ENCODE data around the gene MAP1LC3B.

Gene MAP1LC3B

DNA sequence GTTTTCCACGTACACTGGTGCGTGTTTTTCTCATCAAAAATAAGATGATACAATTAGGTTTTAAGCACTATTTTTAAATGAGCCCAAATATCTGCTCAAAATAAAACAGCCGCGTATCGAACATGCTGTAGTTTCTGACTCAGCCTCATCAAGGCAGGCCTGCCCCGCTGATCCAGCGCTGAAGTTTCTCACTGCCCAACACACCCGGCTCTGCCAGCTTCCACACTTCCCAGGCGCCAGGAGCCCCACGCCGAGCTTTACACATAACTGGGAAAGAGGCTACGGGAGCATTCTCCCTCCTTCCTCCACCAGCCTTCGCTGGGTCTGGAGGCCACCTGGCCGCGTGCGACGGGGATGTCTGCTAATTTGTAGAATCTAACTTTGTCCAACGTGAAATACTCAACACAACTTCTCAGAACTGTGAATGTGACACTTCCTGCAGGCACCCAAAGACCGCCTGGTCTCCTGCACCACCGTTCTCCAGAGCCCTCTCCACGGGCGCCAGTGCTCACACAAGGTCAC is 42.1 kb downstream of the MAP1LC3B start:
- Histone ChIP-seq H3K27ac (ENCODE audit: insufficient read depth in 1 of 2, low read depth in 1 of 2, low read length in 2 of 2, poor library complexity in 1 of 2, severe bottlenecking in 2 of 2) (no peak overlapping the region), H3K4me3 (ENCODE audit: control insufficient read depth in 1 of 7, extremely low read depth in 1 of 7, insufficient read depth in 4 of 7, low read depth in 2 of 7, low read length in 6 of 7) (no peak overlapping the region), H3K9me3 (ENCODE audit: control extremely low read depth in 1 of 5, control insufficient read depth in 4 of 5, insufficient read depth in 2 of 5, low read depth in 1 of 5, low read length in 4 of 5) (no peaks in the 10 kb centered on the region), H3K27me3 (replicated peaks in 2 of 5; ENCODE audit: control insufficient read depth in 4 of 5, insufficient read depth in 5 of 5, low read length in 4 of 5) (no peaks in the 10 kb centered on the region), H3K36me3 (ENCODE audit: control insufficient read depth in 4 of 4, insufficient read depth in 4 of 4, low read length in 3 of 4) (peaks cover 2 to 16% (median 13%) of the 10 kb centered on the region in 4 experiments), H3K4me1 (ENCODE audit: control extremely low read depth in 1 of 4, control insufficient read depth in 4 of 4, insufficient read depth in 4 of 4, low read length in 3 of 4) (peaks cover 0 to 23% (median 18%) of the 10 kb centered on the region in 4 experiments)
- 97% methylated on average over 20 of the region's 22 CpGs for WGBS (ENCODE audit: insufficient coverage)
- ChIA-PET CTCF (interaction anchor here (1.2 to 1.3 kb wide), 2 partner anchors 10 to 11 kb away, joined by 3 to 4 read pairs; no protein-coding TSS in a partner anchor), POLR2A (no interaction called here)
- DNase-seq: no peak

- ChIA-PET CTCF (interaction anchor here (0.7 to 1.7 kb wide), 6 partner anchors 9 to 201 kb away, joined by 3 to 4 read pairs (median 4); no protein-coding TSS in a partner anchor), POLR2A (no interaction called here)
- WGBS (ENCODE audit: insufficient coverage): 26% methylated on average over 21 of the region's 23 CpGs
- H3K36me3 ChIP-seq (ENCODE audit: control insufficient read depth in 4 of 4, insufficient read depth in 4 of 4, low read length in 3 of 4): peaks cover 0 to 13% (median 11%) of the 10 kb centered on the region in 4 experiments
- peaks cover 0 to 20% (median 17%) of the 10 kb centered on the region in 4 experiments for H3K4me1 ChIP-seq (ENCODE audit: control extremely low read depth in 1 of 4, control insufficient read depth in 4 of 4, insufficient read depth in 4 of 4, low read length in 3 of 4)
- H3K4me3 ChIP-seq (ENCODE audit: control insufficient read depth in 1 of 7, extremely low read depth in 1 of 7, insufficient read depth in 4 of 7, low read depth in 2 of 7, low read length in 6 of 7): peak overlapping the region in 4 of 7 experiments; percentile 15 to 64 (median 44)
- no peaks in the 10 kb centered on the region for H3K9me3 ChIP-seq (ENCODE audit: control extremely low read depth in 1 of 5, control insufficient read depth in 4 of 5, insufficient read depth in 2 of 5, low read depth in 1 of 5, low read length in 4 of 5)
- H3K27me3 ChIP-seq (replicated peaks in 2 of 5; ENCODE audit: control insufficient read depth in 4 of 5, insufficient read depth in 5 of 5, low read length in 4 of 5): no peaks in the 10 kb centered on the region
- no peak overlapping the region for H3K27ac ChIP-seq (ENCODE audit: insufficient read depth in 1 of 2, low read depth in 1 of 2, low read length in 2 of 2, poor library complexity in 1 of 2, severe bottlenecking in 2 of 2)
- peak in 2 of 3 donors; percentile 33 to 48 for DNase-seq
Measured at GRCh38 chr16:87435372-87436224, 43.5 kb downstream of the MAP1LC3B start.

DNA sequence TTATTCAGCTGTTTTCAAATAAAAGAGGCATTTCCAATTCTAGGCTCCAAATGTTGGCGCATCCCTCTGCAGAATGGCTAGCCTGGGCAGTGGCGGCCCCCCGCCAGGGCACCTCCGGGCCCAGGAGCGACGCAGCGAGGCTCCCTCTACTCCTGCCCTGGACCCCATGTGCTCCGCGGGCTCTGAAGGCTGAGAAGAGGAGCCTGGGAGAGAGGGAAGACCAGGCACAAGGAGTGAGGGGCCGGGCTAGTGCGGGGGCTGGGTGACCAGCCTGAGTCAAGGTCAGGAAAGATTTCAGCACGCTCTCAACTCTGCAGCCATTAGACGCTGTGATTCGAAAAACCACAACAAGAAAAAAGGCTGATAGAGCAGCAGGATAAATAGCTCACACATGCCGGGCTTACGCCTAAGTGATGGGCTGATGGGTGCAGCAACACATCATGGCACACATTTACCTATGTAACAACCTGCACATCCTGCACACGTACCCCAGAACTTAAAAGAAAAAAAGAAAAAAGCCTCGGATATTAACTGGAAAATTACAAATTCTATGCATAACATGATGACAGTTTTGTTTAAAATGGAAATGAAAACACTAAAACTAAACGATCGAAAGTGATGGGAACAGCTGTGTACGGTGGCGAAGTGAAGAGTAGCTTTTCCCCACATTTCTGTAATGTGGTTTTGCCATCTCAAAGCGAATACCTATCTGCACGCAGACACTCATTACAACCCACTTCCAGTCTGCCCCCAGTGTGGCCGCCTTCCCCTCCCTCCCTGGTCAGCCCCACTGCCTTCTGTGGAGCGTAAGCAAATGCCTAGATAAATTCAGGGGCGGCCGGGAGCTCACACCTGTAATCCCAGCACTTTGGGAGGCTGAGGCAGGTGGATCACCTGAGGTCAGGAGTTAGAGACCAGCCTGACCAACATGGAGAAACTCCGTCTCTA is 44.4 kb downstream of the MAP1LC3B start:
- no peak for DNase-seq
- Histone ChIP-seq H3K27ac (ENCODE audit: insufficient read depth in 1 of 2, low read depth in 1 of 2, low read length in 2 of 2, poor library complexity in 1 of 2, severe bottlenecking in 2 of 2) (no peak overlapping the region), H3K36me3 (ENCODE audit: control insufficient read depth in 4 of 4, insufficient read depth in 4 of 4, low read length in 3 of 4) (peaks cover 0 to 12% (median 10%) of the 10 kb centered on the region in 4 experiments), H3K4me1 (ENCODE audit: control extremely low read depth in 1 of 4, control insufficient read depth in 4 of 4, insufficient read depth in 4 of 4, low read length in 3 of 4) (peaks cover 0 to 20% (median 17%) of the 10 kb centered on the region in 4 experiments), H3K27me3 (replicated peaks in 2 of 5; ENCODE audit: control insufficient read depth in 4 of 5, insufficient read depth in 5 of 5, low read length in 4 of 5) (no peaks in the 10 kb centered on the region), H3K4me3 (ENCODE audit: control insufficient read depth in 1 of 7, extremely low read depth in 1 of 7, insufficient read depth in 4 of 7, low read depth in 2 of 7, low read length in 6 of 7) (peak overlapping the region in 2 of 7 experiments; percentile 22 to 52), H3K9me3 (ENCODE audit: control extremely low read depth in 1 of 5, control insufficient read depth in 4 of 5, insufficient read depth in 2 of 5, low read depth in 1 of 5, low read length in 4 of 5) (no peaks in the 10 kb centered on the region)
- ChIA-PET POLR2A (no interaction called here), CTCF (interaction anchor here (0.7 to 1.7 kb wide), 5 partner anchors 8 to 200 kb away, joined by 3 to 4 read pairs (median 4); no protein-coding TSS in a partner anchor)
- 83% methylated on average over 17 of the region's 29 CpGs for WGBS (ENCODE audit: insufficient coverage)

DNA sequence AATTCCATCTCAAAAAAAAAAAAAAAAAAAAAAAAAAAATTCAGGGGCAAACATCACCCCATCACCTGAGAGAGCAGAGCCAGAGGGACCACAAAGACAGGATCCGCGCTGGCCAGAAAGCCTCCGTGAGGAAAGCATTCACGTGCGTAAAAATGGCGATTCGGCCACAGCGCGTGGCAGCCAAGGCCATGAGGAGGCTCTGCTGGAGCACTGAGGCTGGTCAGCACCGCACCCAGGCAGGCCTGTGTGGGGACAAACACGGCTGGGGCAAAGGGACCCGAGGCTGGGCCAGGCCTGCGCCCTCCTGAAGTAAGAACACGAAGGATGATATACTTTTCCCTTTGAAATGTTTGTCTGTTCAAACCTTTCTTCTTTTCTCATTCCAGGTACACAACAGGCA is 45.2 kb downstream of the MAP1LC3B start:
- 97% methylated on average over 14 of the region's 14 CpGs for WGBS (ENCODE audit: insufficient coverage)
- Histone ChIP-seq H3K9me3 (ENCODE audit: control extremely low read depth in 1 of 5, control insufficient read depth in 4 of 5, insufficient read depth in 2 of 5, low read depth in 1 of 5, low read length in 4 of 5) (no peaks in the 10 kb centered on the region), H3K4me3 (ENCODE audit: control insufficient read depth in 1 of 7, extremely low read depth in 1 of 7, insufficient read depth in 4 of 7, low read depth in 2 of 7, low read length in 6 of 7) (no peak overlapping the region), H3K27me3 (replicated peaks in 2 of 5; ENCODE audit: control insufficient read depth in 4 of 5, insufficient read depth in 5 of 5, low read length in 4 of 5) (no peaks in the 10 kb centered on the region), H3K27ac (ENCODE audit: insufficient read depth in 1 of 2, low read depth in 1 of 2, low read length in 2 of 2, poor library complexity in 1 of 2, severe bottlenecking in 2 of 2) (no peak overlapping the region), H3K36me3 (ENCODE audit: control insufficient read depth in 4 of 4, insufficient read depth in 4 of 4, low read length in 3 of 4) (peaks cover 0 to 6% (median 3%) of the 10 kb centered on the region in 4 experiments), H3K4me1 (ENCODE audit: control extremely low read depth in 1 of 4, control insufficient read depth in 4 of 4, insufficient read depth in 4 of 4, low read length in 3 of 4) (peaks cover 0 to 20% (median 17%) of the 10 kb centered on the region in 4 experiments)
- DNase-seq: no peak
- CTCF ChIA-PET: interaction anchor here (0.7 to 1.2 kb wide), 2 partner anchors 24 to 199 kb away, joined by 3 to 4 read pairs; no protein-coding TSS in a partner anchor
- POLR2A ChIA-PET: no interaction called here

DNA sequence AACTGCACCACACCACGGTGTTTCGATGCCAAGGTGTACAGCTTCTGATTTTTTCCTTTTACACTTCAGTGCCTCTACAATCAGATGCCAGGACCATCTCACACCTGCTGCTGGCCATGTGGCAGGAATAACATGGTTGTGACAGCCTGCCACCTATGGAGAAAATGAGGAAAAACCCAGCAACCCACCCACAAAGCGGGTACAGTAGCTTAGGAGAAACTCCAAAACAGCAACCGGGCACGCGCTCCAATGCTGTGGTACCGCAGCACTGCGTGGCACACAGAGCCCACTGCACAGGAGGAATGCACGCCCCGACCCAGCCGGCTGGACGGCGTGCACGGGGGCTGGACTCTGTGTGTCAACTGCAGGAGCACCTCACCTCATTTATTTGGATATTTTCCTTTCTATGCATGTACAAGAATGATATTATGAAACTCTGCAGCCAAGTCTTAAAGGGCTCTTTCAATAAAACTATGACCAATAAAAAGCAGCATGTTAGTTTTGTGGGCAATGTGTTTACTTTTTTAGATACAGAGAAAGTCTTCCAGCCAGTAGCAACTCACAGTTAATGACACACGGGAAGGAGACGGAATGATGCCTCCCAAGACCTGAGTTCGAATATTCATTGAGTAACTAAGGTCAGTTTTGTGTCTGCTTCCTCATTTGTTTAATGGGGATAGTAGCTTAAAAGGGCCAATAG is 45.9 kb downstream of the MAP1LC3B start:
- CTCF ChIA-PET: interaction anchor here (0.7 to 1.0 kb wide), 2 partner anchors 23 to 25 kb away, joined by 3 to 4 read pairs; no protein-coding TSS in a partner anchor
- WGBS (ENCODE audit: insufficient coverage): 96% methylated on average over 13 of the region's 17 CpGs
- peaks cover 0 to 3% (median 0%) of the 10 kb centered on the region in 4 experiments for H3K36me3 ChIP-seq (ENCODE audit: control insufficient read depth in 4 of 4, insufficient read depth in 4 of 4, low read length in 3 of 4)
- H3K27ac ChIP-seq (ENCODE audit: insufficient read depth in 1 of 2, low read depth in 1 of 2, low read length in 2 of 2, poor library complexity in 1 of 2, severe bottlenecking in 2 of 2): no peak overlapping the region
- H3K9me3 ChIP-seq (ENCODE audit: control extremely low read depth in 1 of 5, control insufficient read depth in 4 of 5, insufficient read depth in 2 of 5, low read depth in 1 of 5, low read length in 4 of 5): no peaks in the 10 kb centered on the region
- H3K27me3 ChIP-seq (replicated peaks in 2 of 5; ENCODE audit: control insufficient read depth in 4 of 5, insufficient read depth in 5 of 5, low read length in 4 of 5): no peaks in the 10 kb centered on the region
- POLR2A ChIA-PET: no interaction called here
- peaks cover 0 to 20% (median 17%) of the 10 kb centered on the region in 4 experiments for H3K4me1 ChIP-seq (ENCODE audit: control extremely low read depth in 1 of 4, control insufficient read depth in 4 of 4, insufficient read depth in 4 of 4, low read length in 3 of 4)
- H3K4me3 ChIP-seq (ENCODE audit: control insufficient read depth in 1 of 7, extremely low read depth in 1 of 7, insufficient read depth in 4 of 7, low read depth in 2 of 7, low read length in 6 of 7): no peak overlapping the region
- DNase-seq: no peak

GRCh38 chr16:87438611-87438985 is 46.5 kb downstream of the MAP1LC3B start:
- Histone ChIP-seq H3K4me3 (ENCODE audit: control insufficient read depth in 1 of 7, extremely low read depth in 1 of 7, insufficient read depth in 4 of 7, low read depth in 2 of 7, low read length in 6 of 7) (no peak overlapping the region), H3K36me3 (ENCODE audit: control insufficient read depth in 4 of 4, insufficient read depth in 4 of 4, low read length in 3 of 4) (peaks cover 0 to 3% (median 0%) of the 10 kb centered on the region in 4 experiments), H3K4me1 (ENCODE audit: control extremely low read depth in 1 of 4, control insufficient read depth in 4 of 4, insufficient read depth in 4 of 4, low read length in 3 of 4) (peaks cover 0 to 20% (median 17%) of the 10 kb centered on the region in 4 experiments), H3K27ac (ENCODE audit: insufficient read depth in 1 of 2, low read depth in 1 of 2, low read length in 2 of 2, poor library complexity in 1 of 2, severe bottlenecking in 2 of 2) (no peak overlapping the region), H3K9me3 (ENCODE audit: control extremely low read depth in 1 of 5, control insufficient read depth in 4 of 5, insufficient read depth in 2 of 5, low read depth in 1 of 5, low read length in 4 of 5) (peaks cover 0 to 2% (median 0%) of the 10 kb centered on the region in 5 experiments), H3K27me3 (replicated peaks in 2 of 5; ENCODE audit: control insufficient read depth in 4 of 5, insufficient read depth in 5 of 5, low read length in 4 of 5) (no peaks in the 10 kb centered on the region)
- DNase-seq: no peak
- POLR2A ChIA-PET: no interaction called here
- 98% methylated on average over 8 of the region's 9 CpGs for WGBS (ENCODE audit: insufficient coverage)
- CTCF ChIA-PET: interaction anchor here (1.0 kb wide), 1 partner anchor 24 kb away, joined by 3 read pairs; no protein-coding TSS in a partner anchor

Data from common myeloid progenitor, CD34-positive (primary cell).